ENCODE results near the gene ADAMTSL1.

- TF ChIP-seq HDAC2 (IDR thresholded peaks at IDR 0.05; ENCODE audit: borderline replicate concordance in 1 of 2, low read depth in 2 of 2, low read length in 2 of 2) (no peak), YY1 (IDR thresholded peaks at IDR 0.05; ENCODE audit: low read depth, low read length) (no peak), POLR2A (IDR thresholded peaks at IDR 0.05; ENCODE audit: control extremely low read depth in 1 of 2, low read depth in 2 of 2, low read length in 2 of 2) (no peak), CTCF (IDR thresholded peaks at IDR 0.05; ENCODE audit: control extremely low read depth in 1 of 3, insufficient read depth in 1 of 3, low read depth in 1 of 3, low read length in 3 of 3) (no peak), CREB1 (IDR thresholded peaks at IDR 0.05) (no peak), CBX8 (IDR thresholded peaks at IDR 0.05; ENCODE audit: borderline replicate concordance, low read depth, low read length) (no peak), EZH2 (IDR thresholded peaks at IDR 0.05; ENCODE audit: low read depth, low read length, severe bottlenecking) (no peak), CEBPB (IDR thresholded peaks at IDR 0.05; ENCODE audit: low read depth, low read length) (no peak), SUZ12 (IDR thresholded peaks at IDR 0.05; ENCODE audit: low read length) (no peak), TAF7 (optimal IDR thresholded peaks at IDR 0.05; ENCODE audit: borderline replicate concordance, low read depth, low read length) (no peak)
These were observed 287.9 kb downstream of the ADAMTSL1 start for GRCh38 chr9:18761742-18762300.

All from H1 (cell line).